GM21723 (cell line): ENCODE measurements around the gene TEX50.
"Not testable (repeated sequence)": the region's sequence is repeated elsewhere in the genome, so short reads cannot be mapped to it uniquely, and the experiment has no call there.

Experiments used
- ATAC-seq: cut with Tn5 transposase; IDR thresholded peaks from one replicate; pipeline ENCODE4 v1.9.1; 2021; ENCODE audit warnings: mild to moderate bottlenecking, moderate library complexity; ENCODE audit not compliant: unreplicated experiment

The TEX50 gene

DNA sequence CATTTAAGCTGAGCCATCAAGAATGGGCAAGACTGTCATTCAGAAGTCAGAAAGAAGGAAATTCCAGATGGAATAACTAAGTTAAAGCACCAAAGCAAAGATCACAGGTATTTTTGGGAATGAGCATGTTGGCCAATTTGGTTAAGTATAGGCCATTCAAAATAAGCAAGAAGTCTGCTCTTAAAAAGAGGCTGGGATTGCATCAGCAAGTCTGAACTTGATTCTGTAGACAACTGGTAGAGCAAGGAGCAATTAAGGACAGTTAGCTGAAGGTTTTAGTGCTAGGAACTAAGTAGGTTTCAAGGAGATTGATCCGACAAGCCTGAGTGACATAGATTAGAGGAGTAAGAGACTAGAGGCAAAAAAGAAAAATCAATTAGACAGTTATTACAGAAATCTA is 26.1 kb downstream of the TEX50 start:
- ATAC-seq, result no peak

- no peak for ATAC-seq
These were observed 26.6 kb downstream of the TEX50 start for GRCh38 chr1:173661763-173662162.

DNA sequence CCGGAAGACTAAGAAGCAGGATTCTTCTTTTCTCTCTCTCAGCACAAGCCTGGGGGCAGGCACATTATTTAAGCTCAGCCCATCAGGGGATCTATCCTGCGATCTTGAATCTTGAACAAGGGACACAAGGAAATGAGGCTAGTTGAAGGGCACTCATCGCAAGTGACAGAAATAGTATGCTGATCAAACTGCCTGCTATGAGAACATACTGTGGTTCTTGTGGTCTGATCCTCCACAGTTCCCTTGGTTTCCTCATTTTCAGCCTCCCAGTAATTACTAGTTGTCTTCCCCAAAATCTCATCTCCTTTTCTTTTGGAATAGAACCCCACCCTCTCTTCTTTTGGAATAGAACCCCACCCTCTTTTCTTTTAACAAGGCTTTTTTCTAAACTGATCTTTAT is 28.0 kb downstream of the TEX50 start:
- ATAC-seq, result no peak

- no peak for ATAC-seq
These were observed 31.5 kb downstream of the TEX50 start for GRCh38 chr1:173666646-173667045.

DNA sequence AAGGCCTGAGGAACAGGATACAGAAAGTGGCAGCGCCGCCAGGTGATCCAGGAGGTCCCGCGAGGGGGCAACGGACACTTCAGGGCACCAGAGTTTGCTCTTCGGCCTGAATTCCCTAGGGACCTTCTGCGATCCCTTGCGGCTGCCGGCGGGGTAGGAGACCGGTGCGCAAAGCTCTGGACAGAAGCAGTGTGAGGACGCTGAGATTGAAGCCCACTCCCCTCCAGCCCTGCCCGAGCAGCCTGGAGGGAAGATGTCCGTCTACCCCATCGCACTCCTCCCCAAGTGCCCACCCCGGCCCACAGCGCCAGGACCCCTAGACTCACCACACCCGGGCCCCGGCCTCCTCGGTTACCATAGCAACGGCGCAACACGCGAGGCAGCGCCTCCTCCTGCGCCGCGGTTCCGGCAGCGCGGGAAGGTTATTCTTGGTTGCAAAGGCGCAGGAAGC is 34.4 kb downstream of the TEX50 start, which contains the start of gene ANKRD45:
Gene ANKRD45 (minus strand): TSS at position 361 of the 451 bp plus-strand sequence. CDS start 10,433 bp downstream, outside the sequence.
- no peak for ATAC-seq

- ATAC-seq, result not testable (repeated sequence)
These were observed 39.4 kb downstream of the TEX50 start for GRCh38 chr1:173674496-173674895.

- not testable (repeated sequence) for ATAC-seq
These were observed 45.0 kb downstream of the TEX50 start for GRCh38 chr1:173680152-173680551.

- no peak for ATAC-seq
These were observed 47.0 kb downstream of the TEX50 start for GRCh38 chr1:173682184-173682583.

DNA sequence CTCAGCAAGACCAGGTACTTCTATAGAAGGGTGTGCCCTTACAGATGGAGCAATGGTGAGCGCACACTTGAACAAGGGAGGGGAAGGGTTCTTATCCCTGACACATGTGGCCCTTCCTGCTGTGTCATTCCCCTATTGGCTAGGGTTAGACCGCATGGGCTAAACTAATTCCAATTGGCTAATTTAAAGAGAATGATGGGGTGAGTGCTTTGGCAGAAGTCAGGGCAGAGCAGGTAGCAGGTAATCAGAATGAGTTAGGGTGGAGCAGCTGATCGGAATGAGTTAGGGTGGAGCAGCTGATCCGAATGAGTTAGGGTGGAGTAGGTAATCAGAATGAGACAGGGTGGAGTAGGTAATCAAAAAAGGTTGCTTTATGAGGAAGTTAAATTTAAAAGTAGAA is 48.7 kb downstream of the TEX50 start:
- ATAC-seq, result not testable (repeated sequence)

DNA sequence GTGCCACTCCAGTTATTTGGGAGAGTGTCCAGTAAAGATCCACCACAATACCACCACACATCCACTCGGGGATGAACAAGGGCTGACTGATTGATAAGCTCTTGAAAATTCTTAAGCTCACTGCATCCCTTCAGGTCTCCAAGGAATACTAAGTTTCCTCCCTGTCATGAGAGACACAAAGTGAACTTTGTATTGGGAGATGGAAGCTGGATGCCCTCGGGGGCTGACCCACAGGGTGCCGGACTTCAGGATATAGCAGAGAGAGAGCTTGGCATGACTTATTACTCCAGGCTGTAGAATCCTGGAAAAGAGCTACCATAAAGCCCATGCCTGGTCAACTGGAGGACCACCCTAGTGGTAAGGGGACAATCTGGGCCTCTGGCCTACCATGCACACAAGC is 50.0 kb downstream of the TEX50 start:
- ATAC-seq, result not testable (repeated sequence)
